ENCODE measurements around the gene IL17RA. TPM values are rescaled to one million over a fixed set of nuclear protein-coding genes. Genes with fewer than 3 reads are reported as not detected.
"Not testable (repeated sequence)": the region's sequence is repeated elsewhere in the genome, so short reads cannot be mapped to it uniquely, and the experiment has no call there.

Gene IL17RA
- total and polyA plus RNA-seq, 3 experiments from 2014 or later: 21.7 to 30.2 (median 22.0) TPM

GRCh38 chr22:17140826-17141766 is 56.3 kb downstream of the IL17RA start:
- H3K27ac Mint-ChIP-seq: no peak overlapping the region
- H3K4me1 Mint-ChIP-seq: no peaks in the 10 kb centered on the region
- no peak for DNase-seq
- ChIA-PET CTCF (no interaction called here), POLR2A (no interaction called here)
- no peaks in the 10 kb centered on the region for H3K9me3 Mint-ChIP-seq
- no peaks in the 10 kb centered on the region for H3K9me3 ChIP-seq (ENCODE audit: low read length)
- H3K4me3 Mint-ChIP-seq: no peak overlapping the region
- H3K27me3 ChIP-seq (ENCODE audit: insufficient read depth, low read length, poor library complexity, severe bottlenecking): no peaks in the 10 kb centered on the region
- H3K4me1 ChIP-seq (ENCODE audit: insufficient read depth, low read length): no peaks in the 10 kb centered on the region
- no peaks in the 10 kb centered on the region for H3K27me3 Mint-ChIP-seq
- peaks cover 0 to 81% (median 16%) of the 10 kb centered on the region in 3 donors for H3K36me3 Mint-ChIP-seq
- H3K27ac ChIP-seq (ENCODE audit: low read depth, low read length): no peak overlapping the region
- peaks cover 5% of the 10 kb centered on the region for H3K36me3 ChIP-seq (ENCODE audit: insufficient read depth, low read length)
- H3K4me3 ChIP-seq (ENCODE audit: low read length): no peak overlapping the region

GRCh38 chr22:17143101-17143500 is 58.3 kb downstream of the IL17RA start:
- Mint-ChIP-seq H3K36me3 (peaks cover 0 to 75% (median 16%) of the 10 kb centered on the region in 3 donors), H3K4me3 (no peak overlapping the region), H3K27ac (peak overlapping the region in 1 of 8 donors; percentile 43), H3K27me3 (no peaks in the 10 kb centered on the region), H3K9me3 (no peaks in the 10 kb centered on the region), H3K4me1 (no peaks in the 10 kb centered on the region)
- H3K4me3 ChIP-seq (ENCODE audit: low read length): no peak overlapping the region
- no peaks in the 10 kb centered on the region for H3K9me3 ChIP-seq (ENCODE audit: low read length)
- H3K36me3 ChIP-seq (ENCODE audit: insufficient read depth, low read length): peaks cover 11% of the 10 kb centered on the region
- no peaks in the 10 kb centered on the region for H3K27me3 ChIP-seq (ENCODE audit: insufficient read depth, low read length, poor library complexity, severe bottlenecking)
- ChIA-PET POLR2A (no interaction called here), CTCF (interaction anchor here (1.8 kb wide), 1 partner anchor 29 kb away, joined by 5 read pairs; no protein-coding TSS in a partner anchor)
- H3K27ac ChIP-seq (ENCODE audit: low read depth, low read length): no peak overlapping the region
- DNase-seq: no peak
- H3K4me1 ChIP-seq (ENCODE audit: insufficient read depth, low read length): no peaks in the 10 kb centered on the region

GRCh38 chr22:17143826-17144225 is 59.0 kb downstream of the IL17RA start:
- POLR2A ChIA-PET: no interaction called here
- Histone ChIP-seq H3K27ac (ENCODE audit: low read depth, low read length) (no peak overlapping the region), H3K27me3 (ENCODE audit: insufficient read depth, low read length, poor library complexity, severe bottlenecking) (no peaks in the 10 kb centered on the region), H3K9me3 (ENCODE audit: low read length) (no peaks in the 10 kb centered on the region), H3K4me1 (ENCODE audit: insufficient read depth, low read length) (no peaks in the 10 kb centered on the region), H3K36me3 (ENCODE audit: insufficient read depth, low read length) (peaks cover 11% of the 10 kb centered on the region), H3K4me3 (ENCODE audit: low read length) (no peak overlapping the region)
- H3K36me3 Mint-ChIP-seq: peaks cover 0 to 74% (median 12%) of the 10 kb centered on the region in 3 donors
- no peak for DNase-seq
- no peaks in the 10 kb centered on the region for H3K27me3 Mint-ChIP-seq
- CTCF ChIA-PET: interaction anchor here (0.7 to 1.8 kb wide), 3 partner anchors 15 to 86 kb away, joined by 3 to 5 read pairs (median 4); no protein-coding TSS in a partner anchor
- H3K27ac Mint-ChIP-seq: no peak overlapping the region
- no peaks in the 10 kb centered on the region for H3K9me3 Mint-ChIP-seq
- H3K4me1 Mint-ChIP-seq: no peaks in the 10 kb centered on the region
- no peak overlapping the region for H3K4me3 Mint-ChIP-seq

- no peaks in the 10 kb centered on the region for H3K4me1 ChIP-seq (ENCODE audit: insufficient read depth, low read length)
- DNase-seq: no peak
- no peaks in the 10 kb centered on the region for H3K27me3 ChIP-seq (ENCODE audit: insufficient read depth, low read length, poor library complexity, severe bottlenecking)
- H3K27ac ChIP-seq (ENCODE audit: low read depth, low read length): no peak overlapping the region
- no peaks in the 10 kb centered on the region for H3K9me3 Mint-ChIP-seq
- CTCF ChIA-PET: interaction anchor here (1.3 to 1.6 kb wide), 3 partner anchors 12 to 87 kb away, joined by 3 to 4 read pairs (median 4); no protein-coding TSS in a partner anchor
- POLR2A ChIA-PET: no interaction called here
- H3K4me3 ChIP-seq (ENCODE audit: low read length): no peak overlapping the region
- H3K4me3 Mint-ChIP-seq: no peak overlapping the region
- no peaks in the 10 kb centered on the region for H3K27me3 Mint-ChIP-seq
- no peaks in the 10 kb centered on the region for H3K4me1 Mint-ChIP-seq
- H3K27ac Mint-ChIP-seq: peak overlapping the region in 2 of 8 donors; percentile 34 to 75
- H3K36me3 Mint-ChIP-seq: peaks cover 0 to 71% (median 10%) of the 10 kb centered on the region in 3 donors
- H3K9me3 ChIP-seq (ENCODE audit: low read length): no peaks in the 10 kb centered on the region
- peaks cover 11% of the 10 kb centered on the region for H3K36me3 ChIP-seq (ENCODE audit: insufficient read depth, low read length)
Measured at GRCh38 chr22:17145021-17145680, 60.4 kb downstream of the IL17RA start.

- H3K27me3 Mint-ChIP-seq; DNase-seq; H3K9me3 ChIP-seq (ENCODE audit: low read length); H3K36me3 ChIP-seq (ENCODE audit: insufficient read depth, low read length); POLR2A ChIA-PET; H3K9me3 Mint-ChIP-seq; H3K27ac Mint-ChIP-seq; H3K4me3 ChIP-seq (ENCODE audit: low read length); H3K4me1 ChIP-seq (ENCODE audit: insufficient read depth, low read length); H3K27ac ChIP-seq (ENCODE audit: low read depth, low read length); H3K27me3 ChIP-seq (ENCODE audit: insufficient read depth, low read length, poor library complexity, severe bottlenecking); H3K4me3 Mint-ChIP-seq: not testable (repeated sequence)
- peaks cover 0 to 54% (median 11%) of the 10 kb centered on the region in 3 donors for H3K36me3 Mint-ChIP-seq
- H3K4me1 Mint-ChIP-seq: peaks cover 8 to 17% (median 11%) of the 10 kb centered on the region in 3 donors
- CTCF ChIA-PET: interaction anchor here (1.6 kb wide), 1 partner anchor 24 kb away, joined by 6 read pairs; no protein-coding TSS in a partner anchor
Measured at GRCh38 chr22:17147458-17147857, 62.7 kb downstream of the IL17RA start.

- CTCF ChIA-PET: interaction anchor here (1.6 kb wide), 1 partner anchor 22 kb away, joined by 6 read pairs; no protein-coding TSS in a partner anchor
- peaks cover 12 to 19% (median 19%) of the 10 kb centered on the region in 3 donors for H3K4me1 Mint-ChIP-seq
- no peaks in the 10 kb centered on the region for H3K27me3 Mint-ChIP-seq
- Histone ChIP-seq H3K27ac (ENCODE audit: low read depth, low read length) (no peak overlapping the region), H3K4me3 (ENCODE audit: low read length) (no peak overlapping the region), H3K27me3 (ENCODE audit: insufficient read depth, low read length, poor library complexity, severe bottlenecking) (no peaks in the 10 kb centered on the region), H3K36me3 (ENCODE audit: insufficient read depth, low read length) (peaks cover 5% of the 10 kb centered on the region), H3K9me3 (ENCODE audit: low read length) (no peaks in the 10 kb centered on the region), H3K4me1 (ENCODE audit: insufficient read depth, low read length) (no peaks in the 10 kb centered on the region)
- H3K9me3 Mint-ChIP-seq: no peaks in the 10 kb centered on the region
- peaks cover 0 to 39% (median 8%) of the 10 kb centered on the region in 3 donors for H3K36me3 Mint-ChIP-seq
- H3K27ac Mint-ChIP-seq: peak overlapping the region in 1 of 8 donors; percentile 63
- no peak for DNase-seq
- H3K4me3 Mint-ChIP-seq: no peak overlapping the region
- POLR2A ChIA-PET: no interaction called here
Measured at GRCh38 chr22:17149076-17149815, 64.4 kb downstream of the IL17RA start.

GRCh38 chr22:17152340-17152739 is 67.5 kb downstream of the IL17RA start:
- Mint-ChIP-seq H3K4me1 (peaks cover 21 to 40% (median 39%) of the 10 kb centered on the region in 3 donors), H3K27ac (peak overlapping the region in 2 of 8 donors; percentile 64 to 82), H3K36me3 (peaks cover 0 to 23% (median 6%) of the 10 kb centered on the region in 3 donors), H3K4me3 (peak overlapping the region in 1 of 7 donors; percentile 5), H3K9me3 (no peaks in the 10 kb centered on the region), H3K27me3 (no peaks in the 10 kb centered on the region)
- no peak overlapping the region for H3K4me3 ChIP-seq (ENCODE audit: low read length)
- POLR2A ChIA-PET: no interaction called here
- no peaks in the 10 kb centered on the region for H3K27me3 ChIP-seq (ENCODE audit: insufficient read depth, low read length, poor library complexity, severe bottlenecking)
- DNase-seq: no peak
- H3K4me1 ChIP-seq (ENCODE audit: insufficient read depth, low read length): peaks cover 14% of the 10 kb centered on the region
- CTCF ChIA-PET: no interaction called here
- no peaks in the 10 kb centered on the region for H3K9me3 ChIP-seq (ENCODE audit: low read length)
- peaks cover 4% of the 10 kb centered on the region for H3K36me3 ChIP-seq (ENCODE audit: insufficient read depth, low read length)
- no peak overlapping the region for H3K27ac ChIP-seq (ENCODE audit: low read depth, low read length)
